ENCODE results near the gene GSTM3.

DNA sequence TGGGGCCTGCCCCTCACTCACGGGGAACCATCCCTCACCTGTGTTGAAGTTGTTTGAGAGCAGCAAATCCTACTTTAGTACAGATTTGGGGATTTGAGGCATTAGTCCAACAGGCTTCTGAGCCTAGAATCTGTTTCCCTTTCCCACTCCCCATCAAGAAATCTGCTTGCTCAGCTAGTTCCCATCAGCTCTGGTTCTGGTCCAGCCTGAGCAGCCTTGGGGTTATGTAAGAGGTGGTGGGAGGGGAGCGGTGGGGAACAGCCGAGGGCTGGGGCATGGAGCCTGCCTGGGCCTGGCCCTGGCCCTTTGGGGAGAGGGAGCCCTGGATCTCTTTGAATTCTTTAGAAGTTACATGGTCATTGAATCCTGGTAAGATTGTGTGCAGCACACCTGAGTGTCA lies 24.7 kb downstream of the GSTM3 start:
- TF ChIP-seq CTCF (optimal IDR thresholded peaks at IDR 0.05 in 1 of 3, IDR thresholded peaks at IDR 0.05 in 1 of 3, conservative IDR thresholded peaks at IDR 0.05 in 1 of 3; ENCODE audit: extremely low read depth in 1 of 3, insufficient read depth in 2 of 3, low read length in 3 of 3) (no peak), EZH2 (IDR thresholded peaks at IDR 0.05; ENCODE audit: low read length) (no peak)

Data from keratinocyte (primary cell).